Panc1 (cell line): ENCODE measurements around the gene TMEM88. TPM values are rescaled to one million over a fixed set of nuclear protein-coding genes. Genes with fewer than 3 reads are reported as not detected.

Source experiments
- ATAC-seq: fragments of 200-7000 bp; cut with Tn5 transposase; 2 replicates; pipeline ENCODE4 v1.9.1; 2020; ENCODE audit warnings: mild to moderate bottlenecking, moderate library complexity
- BruUV-seq: library from RNA; stranded (reverse); fragments of 400-500 nt; replicated peaks from 2 replicates; lab custom pipeline; 2021; lab: Mats Ljungman, UMichigan
- CTCF ChIA-PET: fragments of 300-600 bp; sonication (Branson Sonifier 250); formaldehyde crosslinking; loops from one replicate; lab custom pipeline; 2022; ENCODE audit warnings: antibody characterized with exemption; lab: Charles Lee
- POLR2A ChIA-PET: fragments of 300-600 bp; sonication (Branson Sonifier 250); formaldehyde crosslinking; loops from one replicate; lab custom pipeline; 2022; ENCODE audit warnings: antibody characterized with exemption; lab: Charles Lee
- DNase-seq: peaks from one replicate; pipeline ENCODE4 v3.0.0-alpha.2; 2010; ENCODE audit warnings: low read depth, low spot score
- H3K27ac ChIP-seq: 2 replicates; pipeline ENCODE4 v1.5.1; 2011; ENCODE audit warnings: mild to moderate bottlenecking, low read length, inconsistent platforms
- H3K27me3 ChIP-seq: fragments of 200-500 bp; sonication (Bioruptor generic); 2 replicates; pipeline ENCODE4 v1.6.0; 2014; ENCODE audit warnings: low read length, inconsistent platforms; ENCODE audit not compliant: control insufficient read depth, insufficient read depth
- H3K36me3 ChIP-seq: fragments of 200-500 bp; sonication (Bioruptor generic); 2 replicates; pipeline ENCODE4 v1.5.1; 2014; ENCODE audit warnings: inconsistent platforms, mild to moderate bottlenecking, low read length, moderate library complexity; ENCODE audit not compliant: control insufficient read depth, insufficient read depth
- H3K4me1 ChIP-seq: 2 replicates; pipeline ENCODE4 v1.5.1; 2011; ENCODE audit warnings: inconsistent platforms, mild to moderate bottlenecking, low read length, moderate library complexity; ENCODE audit not compliant: control insufficient read depth, insufficient read depth
- H3K4me3 ChIP-seq, 2 experiments: 2 replicates each; pipeline ENCODE4 v1.5.1; 2011 to 2012; ENCODE audit warnings: low read depth in 2 of 2, low read length in 2 of 2, mild to moderate bottlenecking in 2 of 2, inconsistent platforms in 1 of 2, moderate library complexity in 1 of 2
- H3K9me3 ChIP-seq: fragments of 200-500 bp; sonication (Bioruptor generic); 2 replicates; pipeline ENCODE4 v1.5.1; 2014; ENCODE audit warnings: low read depth, mild to moderate bottlenecking, inconsistent platforms, low read length, moderate library complexity; ENCODE audit not compliant: control insufficient read depth, insufficient read depth
- POLR2AphosphoS5 ChIP-seq: IDR thresholded peaks from 2 replicates; pipeline ENCODE4 v1.6.1; 2012; ENCODE audit warnings: mild to moderate bottlenecking, low read depth, low read length, moderate library complexity
- SIN3A ChIP-seq: IDR thresholded peaks from 2 replicates; pipeline ENCODE4 v1.6.1; 2012; ENCODE audit warnings: low read depth, mild to moderate bottlenecking, low read length, moderate library complexity, borderline replicate concordance; ENCODE audit not compliant: insufficient read depth
- TCF7L2 ChIP-seq: IDR thresholded peaks from 2 replicates; pipeline ENCODE4 v1.6.1; 2011; ENCODE audit warnings: mild to moderate bottlenecking, low read depth, low read length, inconsistent platforms
- in situ Hi-C: cut with HindIII; loops from 2 replicates; pipeline ENCODE4 v1.10.0; 2016; ENCODE audit warnings: low sequenced_read_pairs, low pct_unique_long_range_greater_than_20kb
- intact Hi-C: fragments of 100-400 bp; cut with micrococcal nuclease; formaldehyde crosslinking; loops from one replicate; pipeline ENCODE4 v1.10.0; 2022; ENCODE audit not compliant: unreplicated experiment
- total RNA-seq: library from RNA; stranded (reverse); gene quantifications from one replicate; pipeline ENCODE4 v1.2.1, GENCODE V29; 2021; ENCODE audit not compliant: unreplicated experiment
- TF ChIP-seq, protein P1 (sequence below), 2 experiments: IDR thresholded peaks; 2 replicates each; pipeline ENCODE4 v1.6.1; 2011 to 2012; ENCODE audit warnings: low read depth in 2 of 2, control low read depth in 1 of 2, low read length in 1 of 2, mild to moderate bottlenecking in 1 of 2, moderate library complexity in 1 of 2; ENCODE audit not compliant: insufficient read depth in 1 of 2
- TF ChIP-seq, protein P2 (sequence below): fragments of 450-650 bp; IDR thresholded peaks from 2 replicates; pipeline ENCODE4 v1.5.1; 2017; ENCODE audit warnings: mild to moderate bottlenecking

Gene TMEM88
- total RNA-seq, 1 experiment from 2014 or later = 1.6 TPM

DNA sequence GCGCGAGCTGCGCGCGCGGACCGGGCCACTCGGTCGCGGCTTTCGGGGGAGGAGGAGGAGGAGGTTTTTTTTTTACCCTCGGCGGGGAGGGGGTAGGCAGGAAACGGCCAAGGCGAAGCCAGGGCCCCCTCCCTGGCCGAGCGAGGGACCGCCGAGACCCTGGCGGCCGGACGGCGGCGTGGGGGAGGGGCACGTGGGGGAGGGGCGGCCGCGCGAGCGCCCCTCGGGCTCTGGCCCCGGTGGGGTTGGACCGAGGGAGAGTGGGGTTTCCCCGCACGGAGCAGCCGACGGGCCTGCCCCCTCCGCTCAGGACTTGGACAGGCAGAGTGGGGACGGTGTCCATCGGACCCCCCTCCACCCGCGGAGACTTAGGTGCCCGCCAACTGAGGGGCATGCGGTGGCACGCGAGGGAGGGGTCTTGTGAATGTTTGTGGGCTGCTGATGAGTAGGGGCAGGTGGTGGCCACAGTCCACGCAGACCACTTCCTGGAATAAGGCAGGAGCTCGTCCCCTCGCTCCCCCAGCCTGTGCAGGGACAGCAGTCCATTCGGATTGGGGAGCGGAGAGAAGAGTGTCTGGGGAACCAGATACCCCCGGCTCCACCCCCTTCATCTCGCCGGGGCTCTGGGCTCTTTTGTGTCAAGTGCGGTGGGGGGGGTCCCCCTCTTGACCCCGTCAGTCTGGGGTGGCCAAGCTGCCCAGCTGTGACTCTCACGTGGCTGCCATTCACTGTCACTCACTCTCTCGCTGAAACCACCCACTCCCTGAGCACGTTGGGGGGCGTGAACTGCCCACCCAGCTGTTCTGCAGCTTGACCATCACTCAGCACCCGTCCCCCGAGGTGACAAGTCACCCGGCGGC lies 30.7 kb downstream of the TMEM88 start:
- BruUV-seq = no TSS peak
- DNase-seq = no peak
- intact Hi-C loops = no loop called here

DNA sequence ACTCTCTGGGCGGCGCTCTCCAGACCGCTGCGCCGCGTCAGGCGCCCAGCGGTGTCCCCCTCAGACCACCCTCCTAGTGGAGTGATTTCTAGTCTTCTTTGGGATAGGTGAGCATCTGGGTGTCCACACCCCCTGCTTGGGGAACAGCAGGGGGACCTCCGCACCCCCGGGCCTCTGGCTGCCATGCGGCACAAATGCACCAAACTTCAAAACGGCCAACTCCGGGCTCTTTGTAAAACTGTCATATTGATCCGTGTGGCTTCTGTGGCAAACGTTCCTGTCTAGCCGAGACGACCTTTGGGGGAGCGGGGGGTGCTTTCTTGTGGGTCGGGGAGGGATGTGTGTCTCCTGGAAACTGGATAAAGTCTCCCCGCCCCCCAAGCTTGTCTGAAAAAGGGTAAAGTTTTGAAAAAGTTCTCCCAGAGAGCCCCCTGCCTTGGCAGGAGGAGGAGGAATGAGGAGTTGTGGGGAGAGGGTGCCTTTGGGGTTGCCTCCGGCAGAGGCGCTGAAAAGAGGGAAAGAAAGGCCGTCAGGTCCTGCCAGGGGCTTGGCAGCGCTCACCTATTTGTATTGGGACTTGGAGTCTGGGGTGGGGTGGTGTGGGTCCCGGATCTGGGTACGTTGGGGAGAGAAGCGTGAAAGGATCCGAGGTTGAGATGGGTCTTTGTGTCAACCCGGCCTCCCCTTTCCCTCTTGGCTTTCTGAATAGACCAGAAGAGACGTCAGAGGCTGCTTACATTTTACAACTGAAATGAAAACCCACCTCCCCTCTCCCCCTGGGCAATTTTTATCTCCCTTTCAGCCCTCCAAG lies 31.6 kb downstream of the TMEM88 start:
- in situ Hi-C loops (no loop called here), intact Hi-C loops (no loop called here)
- ATAC-seq = peak; percentile 12; the same call in 1 of the 2 replicates
- no peaks in the 10 kb centered on the region for H3K9me3 ChIP-seq
- H3K4me1 ChIP-seq = peaks cover 34% of the 10 kb centered on the region
- H3K4me3 ChIP-seq = peak overlapping the region; percentile 63 to 77
- peak overlapping the region; percentile 96 for H3K27ac ChIP-seq
- H3K36me3 ChIP-seq = no peaks in the 10 kb centered on the region; the same call in 1 of the 2 replicates
- no TSS peak for BruUV-seq
- no peak for DNase-seq
- ChIA-PET POLR2A (no interaction called here), CTCF (interaction anchor here (0.6 kb wide), 1 partner anchor 24 kb away, joined by 9 read pairs; no protein-coding TSS in a partner anchor)
- no peak for TF ChIP-seq TCF7L2
- TF ChIP-seq POLR2AphosphoS5 = no peak
- no peak for TF ChIP-seq SIN3A
- TF ChIP-seq, protein P1, sequence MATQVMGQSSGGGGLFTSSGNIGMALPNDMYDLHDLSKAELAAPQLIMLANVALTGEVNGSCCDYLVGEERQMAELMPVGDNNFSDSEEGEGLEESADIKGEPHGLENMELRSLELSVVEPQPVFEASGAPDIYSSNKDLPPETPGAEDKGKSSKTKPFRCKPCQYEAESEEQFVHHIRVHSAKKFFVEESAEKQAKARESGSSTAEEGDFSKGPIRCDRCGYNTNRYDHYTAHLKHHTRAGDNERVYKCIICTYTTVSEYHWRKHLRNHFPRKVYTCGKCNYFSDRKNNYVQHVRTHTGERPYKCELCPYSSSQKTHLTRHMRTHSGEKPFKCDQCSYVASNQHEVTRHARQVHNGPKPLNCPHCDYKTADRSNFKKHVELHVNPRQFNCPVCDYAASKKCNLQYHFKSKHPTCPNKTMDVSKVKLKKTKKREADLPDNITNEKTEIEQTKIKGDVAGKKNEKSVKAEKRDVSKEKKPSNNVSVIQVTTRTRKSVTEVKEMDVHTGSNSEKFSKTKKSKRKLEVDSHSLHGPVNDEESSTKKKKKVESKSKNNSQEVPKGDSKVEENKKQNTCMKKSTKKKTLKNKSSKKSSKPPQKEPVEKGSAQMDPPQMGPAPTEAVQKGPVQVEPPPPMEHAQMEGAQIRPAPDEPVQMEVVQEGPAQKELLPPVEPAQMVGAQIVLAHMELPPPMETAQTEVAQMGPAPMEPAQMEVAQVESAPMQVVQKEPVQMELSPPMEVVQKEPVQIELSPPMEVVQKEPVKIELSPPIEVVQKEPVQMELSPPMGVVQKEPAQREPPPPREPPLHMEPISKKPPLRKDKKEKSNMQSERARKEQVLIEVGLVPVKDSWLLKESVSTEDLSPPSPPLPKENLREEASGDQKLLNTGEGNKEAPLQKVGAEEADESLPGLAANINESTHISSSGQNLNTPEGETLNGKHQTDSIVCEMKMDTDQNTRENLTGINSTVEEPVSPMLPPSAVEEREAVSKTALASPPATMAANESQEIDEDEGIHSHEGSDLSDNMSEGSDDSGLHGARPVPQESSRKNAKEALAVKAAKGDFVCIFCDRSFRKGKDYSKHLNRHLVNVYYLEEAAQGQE (IDR thresholded peaks at IDR 0.05; ENCODE audit: insufficient read depth in 1 of 2, low read depth in 2 of 2, low read length in 1 of 2) = no peak
- TF ChIP-seq, protein P2, sequence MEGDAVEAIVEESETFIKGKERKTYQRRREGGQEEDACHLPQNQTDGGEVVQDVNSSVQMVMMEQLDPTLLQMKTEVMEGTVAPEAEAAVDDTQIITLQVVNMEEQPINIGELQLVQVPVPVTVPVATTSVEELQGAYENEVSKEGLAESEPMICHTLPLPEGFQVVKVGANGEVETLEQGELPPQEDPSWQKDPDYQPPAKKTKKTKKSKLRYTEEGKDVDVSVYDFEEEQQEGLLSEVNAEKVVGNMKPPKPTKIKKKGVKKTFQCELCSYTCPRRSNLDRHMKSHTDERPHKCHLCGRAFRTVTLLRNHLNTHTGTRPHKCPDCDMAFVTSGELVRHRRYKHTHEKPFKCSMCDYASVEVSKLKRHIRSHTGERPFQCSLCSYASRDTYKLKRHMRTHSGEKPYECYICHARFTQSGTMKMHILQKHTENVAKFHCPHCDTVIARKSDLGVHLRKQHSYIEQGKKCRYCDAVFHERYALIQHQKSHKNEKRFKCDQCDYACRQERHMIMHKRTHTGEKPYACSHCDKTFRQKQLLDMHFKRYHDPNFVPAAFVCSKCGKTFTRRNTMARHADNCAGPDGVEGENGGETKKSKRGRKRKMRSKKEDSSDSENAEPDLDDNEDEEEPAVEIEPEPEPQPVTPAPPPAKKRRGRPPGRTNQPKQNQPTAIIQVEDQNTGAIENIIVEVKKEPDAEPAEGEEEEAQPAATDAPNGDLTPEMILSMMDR = no peak; the same call in 1 of the 2 replicates
- H3K27me3 ChIP-seq = no peaks in the 10 kb centered on the region

More for the DNA sequence above, 30.7 kb downstream of the TMEM88 start:
- ATAC-seq = peak; percentile 33
- TF ChIP-seq, protein P2 = no peak
- peak; percentile 48; the same call in 1 of the 2 replicates for TF ChIP-seq SIN3A
- no peak for TF ChIP-seq TCF7L2
- TF ChIP-seq, protein P1 (IDR thresholded peaks at IDR 0.05; ENCODE audit: insufficient read depth in 1 of 2, low read depth in 2 of 2, low read length in 1 of 2) = no peak
- TF ChIP-seq POLR2AphosphoS5 = no peak
- peak overlapping the region; percentile 96 for H3K27ac ChIP-seq
- CTCF ChIA-PET = interaction anchor here (0.6 kb wide), 1 partner anchor 23 kb away, joined by 9 read pairs; no protein-coding TSS in a partner anchor
- in situ Hi-C loops = no loop called here
- peak overlapping the region; percentile 63 to 77 for H3K4me3 ChIP-seq
- H3K27me3 ChIP-seq = no peaks in the 10 kb centered on the region
- peaks cover 34% of the 10 kb centered on the region for H3K4me1 ChIP-seq
- H3K36me3 ChIP-seq = no peaks in the 10 kb centered on the region; the same call in 1 of the 2 replicates
- H3K9me3 ChIP-seq = no peaks in the 10 kb centered on the region
- POLR2A ChIA-PET = interaction anchor here (0.7 kb wide), 1 partner anchor 22 kb away, joined by 10 read pairs; no protein-coding TSS in a partner anchor
